Neural progenitor cell (in vitro differentiated cells): ENCODE results near the gene KRT10. TPM values are rescaled to one million over a fixed set of nuclear protein-coding genes. Genes with fewer than 3 reads are reported as not detected.

Source experiments
- DNase-seq: peaks from one replicate; pipeline ENCODE4 v3.0.0-alpha.2; 2016; ENCODE audit warnings: low spot score
- H2AFZ ChIP-seq: fragments of 200-600 bp; sonication (generic); replicated peaks from 2 replicates; pipeline ENCODE4 v1.6.1; 2016; ENCODE audit warnings: antibody characterized with exemption
- H3F3A ChIP-seq: fragments of 200-600 bp; sonication (generic); 2 replicates; pipeline ENCODE4 v1.6.1; 2016; ENCODE audit warnings: antibody characterized with exemption, low read depth
- H3K27ac ChIP-seq: fragments of 200-600 bp; sonication (generic); 2 replicates; pipeline ENCODE4 v1.5.1; 2016; ENCODE audit warnings: mild to moderate bottlenecking
- H3K27me3 ChIP-seq: fragments of 200-600 bp; sonication (generic); 2 replicates; pipeline ENCODE4 v1.6.1; 2016; ENCODE audit warnings: mild to moderate bottlenecking, moderate library complexity
- H3K36me3 ChIP-seq: fragments of 200-600 bp; sonication (generic); 2 replicates; pipeline ENCODE4 v1.5.1; 2016
- H3K4me1 ChIP-seq: fragments of 200-600 bp; sonication (generic); 2 replicates; pipeline ENCODE4 v1.6.1; 2016; ENCODE audit warnings: mixed run types
- H3K4me2 ChIP-seq: fragments of 200-600 bp; sonication (generic); 2 replicates; pipeline ENCODE4 v1.6.1; 2016
- H3K4me3 ChIP-seq: fragments of 200-600 bp; sonication (generic); 2 replicates; pipeline ENCODE4 v1.5.1; 2016
- H3K79me2 ChIP-seq: fragments of 200-600 bp; sonication (generic); 2 replicates; pipeline ENCODE4 v1.6.1; 2016; ENCODE audit warnings: low read depth
- H3K9ac ChIP-seq: fragments of 200-600 bp; sonication (generic); 2 replicates; pipeline ENCODE4 v1.6.1; 2016
- H3K9me3 ChIP-seq: fragments of 200-600 bp; sonication (generic); 2 replicates; pipeline ENCODE4 v1.5.1; 2016; ENCODE audit warnings: low read depth
- H4K20me1 ChIP-seq: fragments of 200-600 bp; sonication (generic); 2 replicates; pipeline ENCODE4 v1.6.1; 2016; ENCODE audit warnings: low read depth
- H3K27ac Mint-ChIP-seq: 3 replicates; pipeline ENCODE4 v1.8.0; 2021; ENCODE audit warnings: mixed read lengths
- H3K27me3 Mint-ChIP-seq: 2 replicates; pipeline ENCODE4 v1.8.0; 2022; ENCODE audit warnings: low read depth, mild to moderate bottlenecking, inconsistent platforms, moderate library complexity, mixed read lengths; ENCODE audit not compliant: insufficient read depth
- H3K36me3 Mint-ChIP-seq: 3 replicates; pipeline ENCODE4 v1.8.0; 2021; ENCODE audit warnings: mixed read lengths
- H3K4me1 Mint-ChIP-seq: 3 replicates; pipeline ENCODE4 v1.8.0; 2021; ENCODE audit warnings: mixed read lengths
- H3K4me3 Mint-ChIP-seq: 3 replicates; pipeline ENCODE4 v1.8.0; 2021; ENCODE audit warnings: mild to moderate bottlenecking, moderate library complexity, mixed read lengths
- H3K9me3 Mint-ChIP-seq: 3 replicates; pipeline ENCODE4 v1.8.0; 2020; ENCODE audit warnings: mixed read lengths
- CTCF ChIP-seq: fragments of 200-600 bp; sonication (generic); IDR thresholded peaks from 2 replicates; pipeline ENCODE4 v1.5.1; 2017; ENCODE audit warnings: antibody characterized with exemption, mild to moderate bottlenecking
- EZH2 ChIP-seq: fragments of 200-600 bp; sonication (generic); IDR thresholded peaks from 2 replicates; pipeline ENCODE4 v1.6.1; 2017; ENCODE audit warnings: antibody characterized with exemption, mild to moderate bottlenecking, moderate library complexity
- EZH2phosphoT487 ChIP-seq: fragments of 200-600 bp; sonication (generic); IDR thresholded peaks from 2 replicates; pipeline ENCODE4 v1.6.1; 2017; ENCODE audit warnings: antibody characterized with exemption
- total RNA-seq: library from RNA; depleted of rRNA; stranded (reverse); fragments of >200 nt; gene quantifications from 2 replicates; pipeline ENCODE4 v1.2.3, GENCODE V29; 2015; ENCODE audit warnings: low replicate concordance

Gene KRT10
- total RNA-seq, 1 donor from 2014 or later: 7.5 TPM

DNA sequence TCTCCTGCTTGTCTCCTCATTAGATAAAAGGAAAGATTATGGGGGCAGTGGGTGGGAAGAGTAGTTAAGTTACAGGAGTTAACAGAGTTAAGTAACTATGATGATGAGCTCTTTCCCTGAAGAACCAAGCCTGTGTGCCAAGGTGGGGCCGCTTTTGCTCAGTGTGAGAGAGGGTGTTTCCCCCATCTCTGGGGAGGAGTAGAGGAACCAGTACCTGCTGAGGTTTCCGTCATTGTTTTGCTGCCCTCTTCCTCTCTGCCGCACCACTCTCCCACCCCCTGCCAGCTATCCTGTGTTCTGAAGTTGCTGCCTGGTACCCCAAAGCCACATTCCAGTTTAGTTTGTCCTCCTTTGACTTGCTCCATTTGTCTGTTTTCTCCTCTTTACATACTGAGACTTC, 20.8 kb upstream of the KRT10 start:
- Mint-ChIP-seq H3K4me3 (no peak overlapping the region), H3K9me3 (no peaks in the 10 kb centered on the region), H3K27me3 (peaks cover 2% of the 10 kb centered on the region), H3K36me3 (no peaks in the 10 kb centered on the region), H3K4me1 (peaks cover 4% of the 10 kb centered on the region), H3K27ac (no peak overlapping the region)
- peaks cover 22% of the 10 kb centered on the region for H3K27me3 ChIP-seq
- no peaks in the 10 kb centered on the region for H4K20me1 ChIP-seq
- no peaks in the 10 kb centered on the region for H3K36me3 ChIP-seq
- H3K9me3 ChIP-seq: no peaks in the 10 kb centered on the region
- H2AFZ ChIP-seq: no peak overlapping the region
- no peak overlapping the region for H3K4me2 ChIP-seq
- H3K79me2 ChIP-seq: no peaks in the 10 kb centered on the region
- H3K4me1 ChIP-seq: no peaks in the 10 kb centered on the region
- no peak for DNase-seq
- no peak overlapping the region for H3K27ac ChIP-seq
- H3F3A ChIP-seq: no peaks in the 10 kb centered on the region
- no peak overlapping the region for H3K9ac ChIP-seq
- no peak overlapping the region for H3K4me3 ChIP-seq
- no peak for TF ChIP-seq CTCF
- no peak for TF ChIP-seq EZH2
- no peak for TF ChIP-seq EZH2phosphoT487

- Histone ChIP-seq H3K36me3 (no peaks in the 10 kb centered on the region), H3K4me1 (no peaks in the 10 kb centered on the region), H3K27ac (no peak overlapping the region), H4K20me1 (no peaks in the 10 kb centered on the region), H3K27me3 (peaks cover 22% of the 10 kb centered on the region), H3K4me3 (no peak overlapping the region), H3K4me2 (no peak overlapping the region), H3K9ac (no peak overlapping the region), H3F3A (no peaks in the 10 kb centered on the region), H2AFZ (no peak overlapping the region), H3K9me3 (no peaks in the 10 kb centered on the region), H3K79me2 (no peaks in the 10 kb centered on the region)
- DNase-seq: no peak
- H3K27me3 Mint-ChIP-seq: peaks cover 2% of the 10 kb centered on the region
- TF ChIP-seq CTCF (no peak), EZH2 (no peak), EZH2phosphoT487 (no peak)
- H3K9me3 Mint-ChIP-seq: no peaks in the 10 kb centered on the region
- no peaks in the 10 kb centered on the region for H3K36me3 Mint-ChIP-seq
- H3K4me3 Mint-ChIP-seq: no peak overlapping the region
- H3K4me1 Mint-ChIP-seq: peaks cover 4% of the 10 kb centered on the region
- H3K27ac Mint-ChIP-seq: no peak overlapping the region
These were observed 18.8 kb upstream of the KRT10 start for GRCh38 chr17:40841246-40841645.

DNA sequence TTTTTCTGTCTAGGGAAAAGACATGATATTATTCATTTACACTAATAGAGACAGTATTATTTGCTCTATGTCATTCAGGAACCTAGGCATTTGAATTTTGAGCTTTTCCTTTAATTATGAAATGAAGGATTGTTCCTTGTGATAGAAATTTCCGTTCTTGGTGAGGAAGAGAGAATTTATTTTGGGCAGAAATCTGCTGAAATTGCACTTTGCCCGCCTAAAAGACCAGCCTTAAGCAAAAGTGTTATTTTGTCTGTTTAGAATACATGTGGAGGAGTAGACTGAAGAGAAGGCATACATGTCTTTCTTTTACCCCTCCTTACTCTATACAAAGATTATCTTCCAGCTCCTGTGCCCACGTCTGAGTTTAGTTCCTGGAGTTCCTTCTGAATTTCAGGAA, 16.8 kb upstream of the KRT10 start:
- Histone ChIP-seq H2AFZ (no peak overlapping the region), H3K79me2 (no peaks in the 10 kb centered on the region), H3K4me1 (no peaks in the 10 kb centered on the region), H3K4me2 (no peak overlapping the region), H3K4me3 (no peak overlapping the region), H3K9me3 (no peaks in the 10 kb centered on the region), H4K20me1 (no peaks in the 10 kb centered on the region), H3K27me3 (peaks cover 5% of the 10 kb centered on the region), H3K9ac (no peak overlapping the region), H3K27ac (no peak overlapping the region), H3K36me3 (no peaks in the 10 kb centered on the region), H3F3A (no peaks in the 10 kb centered on the region)
- no peak for DNase-seq
- peaks cover 4% of the 10 kb centered on the region for H3K4me1 Mint-ChIP-seq
- H3K27me3 Mint-ChIP-seq: peaks cover 2% of the 10 kb centered on the region
- no peak for TF ChIP-seq EZH2phosphoT487
- no peak for TF ChIP-seq EZH2
- H3K36me3 Mint-ChIP-seq: no peaks in the 10 kb centered on the region
- H3K4me3 Mint-ChIP-seq: no peak overlapping the region
- H3K9me3 Mint-ChIP-seq: no peaks in the 10 kb centered on the region
- no peak overlapping the region for H3K27ac Mint-ChIP-seq

- TF ChIP-seq CTCF (no peak), EZH2 (no peak), EZH2phosphoT487 (no peak)
- Mint-ChIP-seq H3K27ac (no peak overlapping the region), H3K4me3 (no peak overlapping the region), H3K36me3 (no peaks in the 10 kb centered on the region), H3K27me3 (peaks cover 1% of the 10 kb centered on the region), H3K9me3 (no peaks in the 10 kb centered on the region), H3K4me1 (peaks cover 4% of the 10 kb centered on the region)
- H3K4me3 ChIP-seq: no peak overlapping the region
- no peaks in the 10 kb centered on the region for H3K36me3 ChIP-seq
- peaks cover 4% of the 10 kb centered on the region for H3K27me3 ChIP-seq
- H3K4me2 ChIP-seq: no peak overlapping the region
- no peaks in the 10 kb centered on the region for H3K4me1 ChIP-seq
- H3F3A ChIP-seq: no peaks in the 10 kb centered on the region
- DNase-seq: no peak
- no peaks in the 10 kb centered on the region for H4K20me1 ChIP-seq
- no peaks in the 10 kb centered on the region for H3K9me3 ChIP-seq
- no peak overlapping the region for H3K27ac ChIP-seq
- H3K79me2 ChIP-seq: no peaks in the 10 kb centered on the region
- H2AFZ ChIP-seq: no peak overlapping the region
- H3K9ac ChIP-seq: no peak overlapping the region
These were observed 13.6 kb upstream of the KRT10 start for GRCh38 chr17:40836020-40836419.
